Type B pancreatic cell (in vitro differentiated cells): ENCODE measurements around the gene MARCHF11. TPM values are rescaled to one million over a fixed set of nuclear protein-coding genes. Genes with fewer than 3 reads are reported as not detected.

Source experiments
- DNase-seq: peaks from one replicate; pipeline ENCODE4 v3.0.0; 2021; ENCODE audit warnings: mixed read lengths; ENCODE audit not compliant: unreplicated experiment; ENCODE audit errors: extremely low spot score
- H3K27ac Mint-ChIP-seq: 2 replicates; pipeline ENCODE4 v1.8.0; 2021; ENCODE audit warnings: mild to moderate bottlenecking, mixed read lengths
- H3K27me3 Mint-ChIP-seq: 2 replicates; pipeline ENCODE4 v1.8.0; 2021; ENCODE audit warnings: mixed read lengths
- H3K36me3 Mint-ChIP-seq: 2 replicates; pipeline ENCODE4 v1.8.0; 2021; ENCODE audit warnings: mixed read lengths
- H3K4me1 Mint-ChIP-seq: one replicate; pipeline ENCODE4 v1.8.0; 2021; ENCODE audit warnings: mixed read lengths; ENCODE audit not compliant: unreplicated experiment
- H3K4me3 Mint-ChIP-seq: 2 replicates; pipeline ENCODE4 v1.8.0; 2021; ENCODE audit warnings: mild to moderate bottlenecking, mixed read lengths
- H3K9me3 Mint-ChIP-seq: 2 replicates; pipeline ENCODE4 v1.8.0; 2021; ENCODE audit warnings: mixed read lengths
- CTCF ChIP-seq: fragments of 200-600 bp; sonication (generic); conservative IDR thresholded peaks from 2 replicates; pipeline ENCODE4 v1.5.0; 2021; ENCODE audit warnings: antibody characterized with exemption, mild to moderate bottlenecking
- total RNA-seq: library from RNA; stranded (reverse); gene quantifications from 2 replicates; pipeline ENCODE4 v1.2.1, GENCODE V29; 2021; ENCODE audit warnings: low replicate concordance

Gene MARCHF11
- total RNA-seq, 1 donor from 2014 or later = 1.0 TPM

GRCh38 chr5:16140944-16141343, 38.6 kb downstream of the MARCHF11 start:
- Mint-ChIP-seq H3K4me3 (no peak overlapping the region), H3K27me3 (no peaks in the 10 kb centered on the region), H3K9me3 (no peaks in the 10 kb centered on the region), H3K4me1 (no peaks in the 10 kb centered on the region), H3K36me3 (no peaks in the 10 kb centered on the region), H3K27ac (no peak overlapping the region)
- DNase-seq = no peak
- TF ChIP-seq CTCF = no peak

GRCh38 chr5:16140417-16140816, 39.2 kb downstream of the MARCHF11 start:
- TF ChIP-seq CTCF = no peak
- H3K27me3 Mint-ChIP-seq = no peaks in the 10 kb centered on the region
- H3K9me3 Mint-ChIP-seq = no peaks in the 10 kb centered on the region
- no peak for DNase-seq
- no peaks in the 10 kb centered on the region for H3K4me1 Mint-ChIP-seq
- no peak overlapping the region for H3K4me3 Mint-ChIP-seq
- no peak overlapping the region for H3K27ac Mint-ChIP-seq
- H3K36me3 Mint-ChIP-seq = no peaks in the 10 kb centered on the region

GRCh38 chr5:16137177-16137576, 42.4 kb downstream of the MARCHF11 start:
- Mint-ChIP-seq H3K9me3 (no peaks in the 10 kb centered on the region), H3K36me3 (no peaks in the 10 kb centered on the region), H3K4me3 (no peak overlapping the region), H3K27ac (no peak overlapping the region), H3K4me1 (no peaks in the 10 kb centered on the region), H3K27me3 (no peaks in the 10 kb centered on the region)
- DNase-seq = no peak
- TF ChIP-seq CTCF = no peak

GRCh38 chr5:16135506-16135905, 44.1 kb downstream of the MARCHF11 start:
- no peak overlapping the region for H3K27ac Mint-ChIP-seq
- H3K9me3 Mint-ChIP-seq = no peaks in the 10 kb centered on the region
- no peaks in the 10 kb centered on the region for H3K27me3 Mint-ChIP-seq
- TF ChIP-seq CTCF = no peak
- H3K36me3 Mint-ChIP-seq = no peaks in the 10 kb centered on the region
- H3K4me3 Mint-ChIP-seq = no peak overlapping the region
- DNase-seq = no peak
- no peaks in the 10 kb centered on the region for H3K4me1 Mint-ChIP-seq

- H3K9me3 Mint-ChIP-seq = no peaks in the 10 kb centered on the region
- H3K4me1 Mint-ChIP-seq = no peaks in the 10 kb centered on the region
- H3K36me3 Mint-ChIP-seq = no peaks in the 10 kb centered on the region
- DNase-seq = no peak
- no peak overlapping the region for H3K27ac Mint-ChIP-seq
- TF ChIP-seq CTCF = no peak
- H3K4me3 Mint-ChIP-seq = no peak overlapping the region
- no peaks in the 10 kb centered on the region for H3K27me3 Mint-ChIP-seq
These were observed 44.6 kb downstream of the MARCHF11 start for GRCh38 chr5:16135003-16135402.

- no peak for DNase-seq
- H3K4me3 Mint-ChIP-seq = no peak overlapping the region
- no peak overlapping the region for H3K27ac Mint-ChIP-seq
- no peaks in the 10 kb centered on the region for H3K4me1 Mint-ChIP-seq
- H3K27me3 Mint-ChIP-seq = no peaks in the 10 kb centered on the region
- no peaks in the 10 kb centered on the region for H3K9me3 Mint-ChIP-seq
- TF ChIP-seq CTCF = no peak
- no peaks in the 10 kb centered on the region for H3K36me3 Mint-ChIP-seq
These were observed 45.4 kb downstream of the MARCHF11 start for GRCh38 chr5:16134204-16134603.
